Measurements from ENCODE around the gene DOCK3.
A peak's percentile ranks its signal among the peaks of the same experiment; 100 is the strongest.

DOCK3 gene

GRCh38 chr3:51388286-51389029 lies 713.7 kb downstream of the DOCK3 start:
- no peak for DNase-seq (ENCODE audit: low spot score)
- TF ChIP-seq CTCF (IDR thresholded peaks at IDR 0.05; ENCODE audit: extremely low read depth, missing control alignments): no peak

GRCh38 chr3:51389423-51390183 lies 714.9 kb downstream of the DOCK3 start:
- DNase-seq (ENCODE audit: low spot score): peak; percentile 75
- TF ChIP-seq CTCF (IDR thresholded peaks at IDR 0.05; ENCODE audit: extremely low read depth, missing control alignments): peak; percentile 92

GRCh38 chr3:51390246-51391074 lies 715.7 kb downstream of the DOCK3 start:
- TF ChIP-seq CTCF (IDR thresholded peaks at IDR 0.05; ENCODE audit: extremely low read depth, missing control alignments): no peak
- no peak for DNase-seq (ENCODE audit: low spot score)

GRCh38 chr3:51391075-51391565 lies 716.4 kb downstream of the DOCK3 start, which contains the start of gene RBM15B:
Gene RBM15B (plus strand): TSS chr3:51391285. CDS start chr3:51391400, 115 bp downstream.
- peak; percentile 98 for DNase-seq (ENCODE audit: low spot score)
- TF ChIP-seq CTCF (IDR thresholded peaks at IDR 0.05; ENCODE audit: extremely low read depth, missing control alignments): peak; percentile 95

- DNase-seq (ENCODE audit: low spot score): peak; percentile 61
- no peak for TF ChIP-seq CTCF (IDR thresholded peaks at IDR 0.05; ENCODE audit: extremely low read depth, missing control alignments)
Observed at GRCh38 chr3:51391566-51392354, 717.0 kb downstream of the DOCK3 start.

GRCh38 chr3:51392355-51393133 lies 717.8 kb downstream of the DOCK3 start:
- no peak for TF ChIP-seq CTCF (IDR thresholded peaks at IDR 0.05; ENCODE audit: extremely low read depth, missing control alignments)
- DNase-seq (ENCODE audit: low spot score): no peak

All from GM20000 (cell line).